ENCODE measurements around the gene MYBPC1.

GRCh38 chr12:101573743-101574142, 21.0 kb upstream of the MYBPC1 start:
- TF ChIP-seq POLR2AphosphoS5 (IDR thresholded peaks at IDR 0.05) (no peak), EP300 (IDR thresholded peaks at IDR 0.05) (no peak)
- TF ChIP-seq, protein P1, sequence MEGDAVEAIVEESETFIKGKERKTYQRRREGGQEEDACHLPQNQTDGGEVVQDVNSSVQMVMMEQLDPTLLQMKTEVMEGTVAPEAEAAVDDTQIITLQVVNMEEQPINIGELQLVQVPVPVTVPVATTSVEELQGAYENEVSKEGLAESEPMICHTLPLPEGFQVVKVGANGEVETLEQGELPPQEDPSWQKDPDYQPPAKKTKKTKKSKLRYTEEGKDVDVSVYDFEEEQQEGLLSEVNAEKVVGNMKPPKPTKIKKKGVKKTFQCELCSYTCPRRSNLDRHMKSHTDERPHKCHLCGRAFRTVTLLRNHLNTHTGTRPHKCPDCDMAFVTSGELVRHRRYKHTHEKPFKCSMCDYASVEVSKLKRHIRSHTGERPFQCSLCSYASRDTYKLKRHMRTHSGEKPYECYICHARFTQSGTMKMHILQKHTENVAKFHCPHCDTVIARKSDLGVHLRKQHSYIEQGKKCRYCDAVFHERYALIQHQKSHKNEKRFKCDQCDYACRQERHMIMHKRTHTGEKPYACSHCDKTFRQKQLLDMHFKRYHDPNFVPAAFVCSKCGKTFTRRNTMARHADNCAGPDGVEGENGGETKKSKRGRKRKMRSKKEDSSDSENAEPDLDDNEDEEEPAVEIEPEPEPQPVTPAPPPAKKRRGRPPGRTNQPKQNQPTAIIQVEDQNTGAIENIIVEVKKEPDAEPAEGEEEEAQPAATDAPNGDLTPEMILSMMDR (IDR thresholded peaks at IDR 0.05) = no peak

Data from upper lobe of left lung (tissue), 4 donors.